Osteocyte (in vitro differentiated cells): Measurements from ENCODE around the gene EXD3. TPM values are rescaled to one million over a fixed set of nuclear protein-coding genes. Genes with fewer than 3 reads are reported as not detected.

ENCODE experiments used
- DNase-seq: peaks from one replicate; pipeline ENCODE4 v3.0.0; 2021; ENCODE audit warnings: mixed read lengths; ENCODE audit not compliant: unreplicated experiment; ENCODE audit errors: extremely low spot score
- H3K27ac Mint-ChIP-seq: one replicate; pipeline ENCODE4 v1.8.0; 2021; ENCODE audit warnings: mild to moderate bottlenecking, mixed read lengths; ENCODE audit not compliant: unreplicated experiment
- H3K27me3 Mint-ChIP-seq: one replicate; pipeline ENCODE4 v1.8.0; 2021; ENCODE audit warnings: mixed read lengths; ENCODE audit not compliant: unreplicated experiment
- H3K36me3 Mint-ChIP-seq: one replicate; pipeline ENCODE4 v1.8.0; 2021; ENCODE audit warnings: mixed read lengths; ENCODE audit not compliant: unreplicated experiment
- H3K4me1 Mint-ChIP-seq: one replicate; pipeline ENCODE4 v1.8.0; 2021; ENCODE audit warnings: mixed read lengths; ENCODE audit not compliant: unreplicated experiment
- H3K4me3 Mint-ChIP-seq: one replicate; pipeline ENCODE4 v1.8.0; 2021; ENCODE audit warnings: mild to moderate bottlenecking, moderate library complexity, mixed read lengths; ENCODE audit not compliant: unreplicated experiment
- H3K9me3 Mint-ChIP-seq: one replicate; pipeline ENCODE4 v1.8.0; 2021; ENCODE audit warnings: mixed read lengths; ENCODE audit not compliant: unreplicated experiment
- CTCF ChIP-seq: fragments of 200-600 bp; sonication (generic); IDR thresholded peaks from 2 replicates; pipeline ENCODE4 v1.5.0; 2021; ENCODE audit warnings: antibody characterized with exemption, mild to moderate bottlenecking, moderate library complexity
- total RNA-seq: library from RNA; stranded (reverse); gene quantifications from 2 replicates; pipeline ENCODE4 v1.2.1, GENCODE V29; 2021

EXD3 gene
- total RNA-seq, 1 donor from 2014 or later: 21.5 TPM

- Mint-ChIP-seq H3K4me1 (peaks cover 26% of the 10 kb centered on the region), H3K27ac (peak within 1 kb of the TSS; percentile 92), H3K36me3 (peaks cover 3% of the 10 kb centered on the region), H3K4me3 (peak within 1 kb of the TSS; percentile 53), H3K9me3 (no peaks in the 10 kb centered on the region), H3K27me3 (no peaks in the 10 kb centered on the region)
- no peak for TF ChIP-seq CTCF
- no peak for DNase-seq
Observed at GRCh38 chr9:137277329-137278041, 145.5 kb downstream of the EXD3 start, which contains the start of gene TOR4A. Gene TOR4A (plus strand): TSS chr9:137277726. CDS start chr9:137278690, 964 bp downstream.

- DNase-seq: no peak
- peak overlapping the region; percentile 53 for H3K4me3 Mint-ChIP-seq
- TF ChIP-seq CTCF: no peak
- H3K27ac Mint-ChIP-seq: peak overlapping the region; percentile 92
- peaks cover 3% of the 10 kb centered on the region for H3K36me3 Mint-ChIP-seq
- H3K27me3 Mint-ChIP-seq: no peaks in the 10 kb centered on the region
- H3K9me3 Mint-ChIP-seq: no peaks in the 10 kb centered on the region
- peaks cover 26% of the 10 kb centered on the region for H3K4me1 Mint-ChIP-seq
Observed at GRCh38 chr9:137276473-137277328, 146.3 kb downstream of the EXD3 start.

GRCh38 chr9:137275588-137276472 lies 147.1 kb downstream of the EXD3 start:
- Mint-ChIP-seq H3K27ac (peak overlapping the region; percentile 64), H3K4me3 (no peak overlapping the region), H3K27me3 (no peaks in the 10 kb centered on the region), H3K36me3 (peaks cover 5% of the 10 kb centered on the region), H3K9me3 (no peaks in the 10 kb centered on the region), H3K4me1 (peaks cover 26% of the 10 kb centered on the region)
- DNase-seq: no peak
- no peak for TF ChIP-seq CTCF

GRCh38 chr9:137275203-137275587 lies 147.8 kb downstream of the EXD3 start:
- Mint-ChIP-seq H3K9me3 (no peaks in the 10 kb centered on the region), H3K27me3 (no peaks in the 10 kb centered on the region), H3K36me3 (peaks cover 5% of the 10 kb centered on the region), H3K27ac (peak overlapping the region; percentile 64), H3K4me3 (no peak overlapping the region), H3K4me1 (peaks cover 26% of the 10 kb centered on the region)
- no peak for DNase-seq
- TF ChIP-seq CTCF: no peak
